AG10803 (cell line): ENCODE results near the gene LCE4A.
A peak's percentile ranks its signal among the peaks of the same experiment; 100 is the strongest.

Source experiments
- DNase-seq: peaks from one replicate; pipeline ENCODE4 v3.0.0; 2010; ENCODE audit warnings: low read depth
- H3K4me3 ChIP-seq: 2 replicates; pipeline ENCODE4 v1.5.1; 2011; ENCODE audit warnings: mild to moderate bottlenecking, low read length, control low read depth
- CTCF ChIP-seq: conservative IDR thresholded peaks from 2 replicates; pipeline ENCODE4 v1.5.1; 2011; ENCODE audit warnings: mild to moderate bottlenecking, low read length, control low read depth, inconsistent platforms

The LCE4A gene

GRCh38 chr1:152728986-152729385 is 21.0 kb downstream of the LCE4A start:
- TF ChIP-seq CTCF: no peak

GRCh38 chr1:152735648-152736047 is 27.7 kb downstream of the LCE4A start:
- DNase-seq: no peak
- TF ChIP-seq CTCF: peak; percentile 16; the same call in 1 of the 2 replicates
- H3K4me3 ChIP-seq: no peak overlapping the region

More at GRCh38 chr1:152728986-152729385, 21.0 kb downstream of the LCE4A start:
- H3K4me3 ChIP-seq: no peak overlapping the region
- DNase-seq: no peak

GRCh38 chr1:152737997-152738396 is 30.0 kb downstream of the LCE4A start:
- no peak overlapping the region for H3K4me3 ChIP-seq
- TF ChIP-seq CTCF: no peak
- DNase-seq: no peak

GRCh38 chr1:152739841-152740240 is 31.9 kb downstream of the LCE4A start:
- TF ChIP-seq CTCF: no peak
- peak; percentile 11 for DNase-seq
- H3K4me3 ChIP-seq: no peak overlapping the region

GRCh38 chr1:152741656-152742055 is 33.7 kb downstream of the LCE4A start:
- no peak for DNase-seq
- no peak overlapping the region for H3K4me3 ChIP-seq
- no peak for TF ChIP-seq CTCF

GRCh38 chr1:152743371-152744145 is 35.6 kb downstream of the LCE4A start:
- no peak for TF ChIP-seq CTCF
- H3K4me3 ChIP-seq: no peak overlapping the region
- peak; percentile 51 for DNase-seq

GRCh38 chr1:152745289-152745704 is 37.3 kb downstream of the LCE4A start:
- no peak; the same call in 1 of the 2 replicates for TF ChIP-seq CTCF
- no peak overlapping the region for H3K4me3 ChIP-seq
- peak; percentile 17 for DNase-seq
